GM12875 (cell line): ENCODE results near the gene PARP6.

Source experiments
- H3K4me3 ChIP-seq: one replicate; pipeline ENCODE4 v1.5.1; 2011; ENCODE audit warnings: low read depth, low read length, control low read depth
- TF ChIP-seq, protein P1 (sequence below): IDR thresholded peaks from 2 replicates; pipeline ENCODE4 v1.5.1; 2011; ENCODE audit warnings: low read depth, mild to moderate bottlenecking, control low read depth, inconsistent platforms, low read length, moderate library complexity, borderline replicate concordance; ENCODE audit not compliant: insufficient read depth

The PARP6 gene

DNA sequence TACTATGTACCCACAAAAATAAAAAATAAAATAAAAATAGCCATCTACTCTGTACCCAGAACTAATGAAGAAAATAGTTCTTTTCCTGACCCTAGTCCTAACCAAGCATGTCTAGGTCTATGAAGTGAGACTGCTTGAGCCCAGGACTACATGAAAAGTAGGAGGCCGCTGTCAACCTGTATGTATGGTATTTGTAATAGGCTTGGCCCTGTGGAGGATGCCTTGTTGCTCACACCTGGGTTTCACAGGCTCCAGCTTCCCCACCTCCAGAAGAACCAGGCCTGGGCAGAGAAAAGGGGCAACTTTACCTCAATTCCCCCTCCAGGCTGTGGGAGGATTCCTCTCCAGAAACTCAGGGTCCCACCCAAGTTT is 34.5 kb downstream of the PARP6 start:
- TF ChIP-seq, protein P1, sequence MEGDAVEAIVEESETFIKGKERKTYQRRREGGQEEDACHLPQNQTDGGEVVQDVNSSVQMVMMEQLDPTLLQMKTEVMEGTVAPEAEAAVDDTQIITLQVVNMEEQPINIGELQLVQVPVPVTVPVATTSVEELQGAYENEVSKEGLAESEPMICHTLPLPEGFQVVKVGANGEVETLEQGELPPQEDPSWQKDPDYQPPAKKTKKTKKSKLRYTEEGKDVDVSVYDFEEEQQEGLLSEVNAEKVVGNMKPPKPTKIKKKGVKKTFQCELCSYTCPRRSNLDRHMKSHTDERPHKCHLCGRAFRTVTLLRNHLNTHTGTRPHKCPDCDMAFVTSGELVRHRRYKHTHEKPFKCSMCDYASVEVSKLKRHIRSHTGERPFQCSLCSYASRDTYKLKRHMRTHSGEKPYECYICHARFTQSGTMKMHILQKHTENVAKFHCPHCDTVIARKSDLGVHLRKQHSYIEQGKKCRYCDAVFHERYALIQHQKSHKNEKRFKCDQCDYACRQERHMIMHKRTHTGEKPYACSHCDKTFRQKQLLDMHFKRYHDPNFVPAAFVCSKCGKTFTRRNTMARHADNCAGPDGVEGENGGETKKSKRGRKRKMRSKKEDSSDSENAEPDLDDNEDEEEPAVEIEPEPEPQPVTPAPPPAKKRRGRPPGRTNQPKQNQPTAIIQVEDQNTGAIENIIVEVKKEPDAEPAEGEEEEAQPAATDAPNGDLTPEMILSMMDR = no peak

DNA sequence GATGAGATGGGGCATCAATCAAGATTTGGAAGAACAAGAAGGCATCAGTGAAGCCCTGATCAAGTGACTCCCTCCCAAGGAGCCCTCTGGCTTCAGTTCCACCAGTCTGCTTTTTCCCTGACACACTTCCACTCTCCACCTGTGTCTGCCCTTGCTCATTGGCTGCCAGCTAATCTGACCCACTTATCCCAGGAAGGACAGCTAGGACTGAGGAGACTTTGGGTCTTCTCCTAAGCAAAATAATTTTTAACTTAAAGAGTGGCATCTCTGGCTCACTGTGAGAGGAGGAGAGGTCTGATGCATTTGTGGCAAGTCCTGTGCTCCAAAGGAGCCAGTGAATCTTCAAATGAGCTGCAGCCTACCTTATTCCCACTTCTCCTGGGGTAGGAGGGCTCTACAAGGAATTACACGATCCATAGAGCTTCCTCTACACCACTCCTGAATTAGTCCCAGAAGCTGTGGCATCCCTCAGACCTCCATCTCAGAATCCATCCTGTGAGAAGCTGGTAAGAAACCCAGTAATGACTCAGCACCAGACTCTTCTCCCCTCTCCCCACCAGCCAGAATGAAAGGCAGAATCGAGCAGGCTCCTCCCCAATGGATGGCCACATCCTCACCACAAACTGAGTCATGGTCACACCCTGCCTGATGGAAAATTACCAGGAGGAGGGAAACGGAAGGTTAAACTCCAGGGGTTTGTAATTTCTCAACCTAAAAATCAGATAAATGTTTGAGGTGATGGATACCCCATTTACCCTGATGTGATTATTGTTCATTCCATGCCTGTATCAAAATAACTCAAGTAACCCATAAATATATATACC is 35.1 kb downstream of the PARP6 start:
- TF ChIP-seq, protein P1 = no peak
- H3K4me3 ChIP-seq = peak overlapping the region; percentile 24

More for the DNA sequence above, 34.5 kb downstream of the PARP6 start:
- H3K4me3 ChIP-seq = no peak overlapping the region

DNA sequence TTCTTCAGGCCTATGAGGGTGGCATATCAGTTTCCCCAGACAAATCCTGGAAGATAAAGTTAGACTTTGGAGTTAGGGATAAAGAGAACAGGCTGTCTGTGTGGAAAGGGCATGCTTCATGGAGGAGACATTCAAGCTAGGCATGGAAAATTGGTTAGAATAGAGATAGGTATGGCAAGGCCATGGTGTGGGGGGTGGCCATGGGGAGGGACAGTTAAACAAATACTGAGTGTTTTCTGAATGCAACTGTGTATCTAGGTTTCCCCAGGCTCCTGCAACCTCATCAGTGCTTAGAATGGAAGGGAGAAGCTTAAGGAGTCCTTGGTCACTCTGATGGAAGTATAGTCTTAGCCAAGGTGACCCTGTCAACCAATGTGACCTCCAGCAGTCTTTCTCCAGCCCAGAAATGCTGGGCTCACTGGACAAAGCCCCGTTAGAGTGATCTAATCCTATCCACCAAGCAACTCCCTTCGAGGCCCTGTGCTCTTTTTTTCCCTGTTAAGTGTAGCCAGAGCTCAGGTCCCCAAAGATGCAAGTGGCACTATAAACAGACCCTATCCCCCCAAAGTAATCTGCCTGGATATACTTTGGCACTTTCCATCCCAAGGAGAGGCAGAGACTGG is 35.9 kb downstream of the PARP6 start:
- no peak overlapping the region for H3K4me3 ChIP-seq
- TF ChIP-seq, protein P1 = no peak

DNA sequence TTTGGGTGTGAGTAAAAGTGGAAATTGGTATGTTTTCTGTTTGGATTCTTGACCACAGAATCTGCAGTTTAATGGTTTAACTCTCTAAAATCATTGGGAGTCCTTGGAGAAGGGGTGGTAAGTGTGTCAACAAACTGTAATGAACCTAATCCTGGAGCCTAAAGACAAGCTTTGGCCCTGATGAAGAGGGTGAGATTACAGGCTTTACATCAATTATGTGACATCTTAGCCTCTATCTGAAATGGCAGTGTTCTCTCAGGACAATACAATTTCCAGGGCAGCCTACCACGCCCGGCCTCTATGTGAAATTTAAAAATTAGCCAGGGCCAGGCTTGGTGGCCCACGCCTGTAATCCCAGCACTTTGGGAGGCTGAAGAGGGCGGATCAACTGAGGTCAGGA is 37.1 kb downstream of the PARP6 start:
- no peak overlapping the region for H3K4me3 ChIP-seq
- TF ChIP-seq, protein P1 = no peak

DNA sequence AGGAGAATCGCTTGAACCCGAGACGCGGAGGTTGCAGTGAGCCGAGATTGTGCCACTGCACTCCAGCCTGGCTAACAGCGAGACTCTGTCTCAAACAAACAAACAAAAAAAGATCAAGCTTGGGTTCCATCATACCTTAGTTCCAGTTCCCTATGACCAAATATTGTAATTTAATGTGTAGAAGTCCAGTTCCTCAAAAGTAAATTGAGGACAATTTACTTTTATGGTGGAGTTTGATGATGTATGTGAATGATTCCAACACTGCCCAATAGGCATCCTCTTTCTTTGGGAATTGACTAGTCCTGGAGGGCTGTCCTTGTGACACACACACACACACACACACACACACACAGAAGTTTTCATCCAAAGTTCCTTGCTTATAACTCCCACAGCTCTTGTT is 38.6 kb downstream of the PARP6 start:
- TF ChIP-seq, protein P1 = no peak
- H3K4me3 ChIP-seq = no peak overlapping the region

DNA sequence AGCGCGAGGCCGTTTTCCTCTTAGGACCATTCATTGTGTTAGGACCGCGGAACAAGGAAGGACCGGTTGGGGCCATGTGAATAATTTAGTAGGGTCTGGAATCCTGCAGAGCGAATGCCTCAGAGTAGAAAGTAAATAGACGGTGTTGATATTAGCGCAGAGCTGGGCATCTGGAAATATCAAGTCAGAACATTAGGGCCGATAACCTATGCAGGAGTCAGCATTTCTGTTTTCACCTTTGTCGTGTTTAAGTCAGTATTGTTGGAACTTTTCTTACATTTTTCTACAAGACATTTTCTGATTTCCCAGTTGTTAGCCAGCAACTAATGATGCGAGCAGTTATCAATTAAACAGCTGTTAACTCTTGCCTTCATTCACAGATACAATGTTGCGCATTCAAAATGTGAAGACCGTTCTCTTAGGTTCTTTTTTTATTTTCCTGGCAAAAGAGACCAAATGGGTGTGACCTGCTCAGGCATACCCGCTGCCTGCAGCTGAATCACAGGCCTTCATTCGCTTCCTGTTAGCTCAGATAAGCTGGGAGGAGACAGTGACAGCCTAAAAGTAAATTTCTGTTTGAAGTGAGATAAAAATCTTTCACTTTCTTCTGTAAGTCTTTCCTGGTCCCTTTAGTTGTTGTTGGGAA is 40.4 kb downstream of the PARP6 start:
- peak overlapping the region; percentile 99 for H3K4me3 ChIP-seq
- TF ChIP-seq, protein P1 = no peak
